Neural progenitor cell (in vitro differentiated cells): ENCODE results near the gene GAR1. TPM values are rescaled to one million over a fixed set of nuclear protein-coding genes. Genes with fewer than 3 reads are reported as not detected.

Source experiments
- DNase-seq: peaks from one replicate; pipeline ENCODE4 v3.0.0-alpha.2; 2016; ENCODE audit warnings: low spot score
- H2AFZ ChIP-seq: fragments of 200-600 bp; sonication (generic); replicated peaks from 2 replicates; pipeline ENCODE4 v1.6.1; 2016; ENCODE audit warnings: antibody characterized with exemption
- H3F3A ChIP-seq: fragments of 200-600 bp; sonication (generic); 2 replicates; pipeline ENCODE4 v1.6.1; 2016; ENCODE audit warnings: antibody characterized with exemption, low read depth
- H3K27ac ChIP-seq: fragments of 200-600 bp; sonication (generic); 2 replicates; pipeline ENCODE4 v1.5.1; 2016; ENCODE audit warnings: mild to moderate bottlenecking
- H3K27me3 ChIP-seq: fragments of 200-600 bp; sonication (generic); 2 replicates; pipeline ENCODE4 v1.6.1; 2016; ENCODE audit warnings: mild to moderate bottlenecking, moderate library complexity
- H3K36me3 ChIP-seq: fragments of 200-600 bp; sonication (generic); 2 replicates; pipeline ENCODE4 v1.5.1; 2016
- H3K4me1 ChIP-seq: fragments of 200-600 bp; sonication (generic); 2 replicates; pipeline ENCODE4 v1.6.1; 2016; ENCODE audit warnings: mixed run types
- H3K4me2 ChIP-seq: fragments of 200-600 bp; sonication (generic); 2 replicates; pipeline ENCODE4 v1.6.1; 2016
- H3K4me3 ChIP-seq: fragments of 200-600 bp; sonication (generic); 2 replicates; pipeline ENCODE4 v1.5.1; 2016
- H3K79me2 ChIP-seq: fragments of 200-600 bp; sonication (generic); 2 replicates; pipeline ENCODE4 v1.6.1; 2016; ENCODE audit warnings: low read depth
- H3K9ac ChIP-seq: fragments of 200-600 bp; sonication (generic); 2 replicates; pipeline ENCODE4 v1.6.1; 2016
- H3K9me3 ChIP-seq: fragments of 200-600 bp; sonication (generic); 2 replicates; pipeline ENCODE4 v1.5.1; 2016; ENCODE audit warnings: low read depth
- H4K20me1 ChIP-seq: fragments of 200-600 bp; sonication (generic); 2 replicates; pipeline ENCODE4 v1.6.1; 2016; ENCODE audit warnings: low read depth
- H3K27ac Mint-ChIP-seq: 3 replicates; pipeline ENCODE4 v1.8.0; 2021; ENCODE audit warnings: mixed read lengths
- H3K27me3 Mint-ChIP-seq: 2 replicates; pipeline ENCODE4 v1.8.0; 2022; ENCODE audit warnings: low read depth, mild to moderate bottlenecking, inconsistent platforms, moderate library complexity, mixed read lengths; ENCODE audit not compliant: insufficient read depth
- H3K36me3 Mint-ChIP-seq: 3 replicates; pipeline ENCODE4 v1.8.0; 2021; ENCODE audit warnings: mixed read lengths
- H3K4me1 Mint-ChIP-seq: 3 replicates; pipeline ENCODE4 v1.8.0; 2021; ENCODE audit warnings: mixed read lengths
- H3K4me3 Mint-ChIP-seq: 3 replicates; pipeline ENCODE4 v1.8.0; 2021; ENCODE audit warnings: mild to moderate bottlenecking, moderate library complexity, mixed read lengths
- H3K9me3 Mint-ChIP-seq: 3 replicates; pipeline ENCODE4 v1.8.0; 2020; ENCODE audit warnings: mixed read lengths
- CTCF ChIP-seq: fragments of 200-600 bp; sonication (generic); IDR thresholded peaks from 2 replicates; pipeline ENCODE4 v1.5.1; 2017; ENCODE audit warnings: antibody characterized with exemption, mild to moderate bottlenecking
- EZH2 ChIP-seq: fragments of 200-600 bp; sonication (generic); IDR thresholded peaks from 2 replicates; pipeline ENCODE4 v1.6.1; 2017; ENCODE audit warnings: antibody characterized with exemption, mild to moderate bottlenecking, moderate library complexity
- EZH2phosphoT487 ChIP-seq: fragments of 200-600 bp; sonication (generic); IDR thresholded peaks from 2 replicates; pipeline ENCODE4 v1.6.1; 2017; ENCODE audit warnings: antibody characterized with exemption
- total RNA-seq: library from RNA; depleted of rRNA; stranded (reverse); fragments of >200 nt; gene quantifications from 2 replicates; pipeline ENCODE4 v1.2.3, GENCODE V29; 2015; ENCODE audit warnings: low replicate concordance

Gene GAR1
- total RNA-seq, 1 donor from 2014 or later: 10.2 TPM

GRCh38 chr4:109846395-109847098, 31.0 kb downstream of the GAR1 start:
- no peaks in the 10 kb centered on the region for H3K36me3 ChIP-seq
- TF ChIP-seq CTCF (no peak), EZH2phosphoT487 (no peak), EZH2 (no peak)
- H3K27me3 ChIP-seq: no peaks in the 10 kb centered on the region
- H3K9me3 ChIP-seq: no peaks in the 10 kb centered on the region
- H3K9ac ChIP-seq: no peak overlapping the region
- H3K27ac Mint-ChIP-seq: no peak overlapping the region
- H4K20me1 ChIP-seq: no peaks in the 10 kb centered on the region
- DNase-seq: no peak
- no peaks in the 10 kb centered on the region for H3K27me3 Mint-ChIP-seq
- peaks cover 2% of the 10 kb centered on the region for H3F3A ChIP-seq
- peak overlapping the region; percentile 76 for H2AFZ ChIP-seq
- no peaks in the 10 kb centered on the region for H3K79me2 ChIP-seq
- peaks cover 27% of the 10 kb centered on the region for H3K4me1 ChIP-seq
- H3K4me3 ChIP-seq: no peak overlapping the region
- H3K4me3 Mint-ChIP-seq: no peak overlapping the region
- H3K4me1 Mint-ChIP-seq: peaks cover 18% of the 10 kb centered on the region
- H3K9me3 Mint-ChIP-seq: no peaks in the 10 kb centered on the region
- no peak overlapping the region for H3K27ac ChIP-seq
- H3K36me3 Mint-ChIP-seq: no peaks in the 10 kb centered on the region
- H3K4me2 ChIP-seq: no peak overlapping the region

- Histone ChIP-seq H3K79me2 (no peaks in the 10 kb centered on the region), H3K4me2 (peak within 1 kb of the TSS; percentile 4)
- H3K4me1 Mint-ChIP-seq: peaks cover 18% of the 10 kb centered on the region
These were observed 32.4 kb downstream of the GAR1 start, which contains the start of gene LRIT3 for GRCh38 chr4:109847896-109848442. TSS of gene LRIT3 (plus strand) at chr4:109848107. CDS start at chr4:109848202, 95 bp downstream.

DNA sequence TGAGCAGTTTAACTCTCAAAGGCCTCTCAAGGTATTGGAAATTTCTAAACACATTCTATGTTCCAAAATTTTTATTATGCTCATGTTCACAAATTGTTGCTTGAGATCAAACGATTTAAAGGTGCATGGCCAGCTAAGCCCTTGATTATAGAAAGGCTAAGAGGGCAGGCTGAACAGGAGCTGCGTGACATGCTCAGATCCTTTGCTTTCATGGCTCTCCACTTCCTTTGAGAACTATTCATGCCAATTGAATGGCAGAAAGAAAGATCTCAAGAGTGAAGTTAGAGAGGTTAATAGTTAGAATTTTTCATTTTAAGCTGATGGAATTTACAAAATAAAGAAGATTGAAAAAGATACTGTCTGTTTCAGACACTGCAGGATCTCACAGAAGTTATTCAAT, 32.9 kb downstream of the GAR1 start:
- Mint-ChIP-seq H3K36me3 (no peaks in the 10 kb centered on the region), H3K27ac (no peak overlapping the region), H3K4me3 (no peak overlapping the region), H3K9me3 (no peaks in the 10 kb centered on the region), H3K27me3 (no peaks in the 10 kb centered on the region), H3K4me1 (peaks cover 18% of the 10 kb centered on the region)
- no peak overlapping the region for H3K4me3 ChIP-seq
- peak overlapping the region; percentile 34 for H2AFZ ChIP-seq
- no peaks in the 10 kb centered on the region for H3K27me3 ChIP-seq
- no peaks in the 10 kb centered on the region for H3K79me2 ChIP-seq
- DNase-seq: peak; percentile 23
- H3K27ac ChIP-seq: no peak overlapping the region
- H4K20me1 ChIP-seq: no peaks in the 10 kb centered on the region
- no peaks in the 10 kb centered on the region for H3K9me3 ChIP-seq
- no peak for TF ChIP-seq EZH2phosphoT487
- no peak for TF ChIP-seq EZH2
- no peak for TF ChIP-seq CTCF
- H3K36me3 ChIP-seq: no peaks in the 10 kb centered on the region
- H3K4me2 ChIP-seq: peak overlapping the region; percentile 4
- H3F3A ChIP-seq: peaks cover 2% of the 10 kb centered on the region
- peaks cover 27% of the 10 kb centered on the region for H3K4me1 ChIP-seq
- H3K9ac ChIP-seq: no peak overlapping the region

More at GRCh38 chr4:109847896-109848442, 32.4 kb downstream of the GAR1 start, which contains the start of gene LRIT3:
- Histone ChIP-seq H3K9ac (no peak within 1 kb of the TSS), H3F3A (peaks cover 2% of the 10 kb centered on the region), H4K20me1 (no peaks in the 10 kb centered on the region), H2AFZ (peak within 1 kb of the TSS; percentile 34), H3K4me3 (no peak within 1 kb of the TSS), H3K27me3 (no peaks in the 10 kb centered on the region), H3K36me3 (no peaks in the 10 kb centered on the region), H3K27ac (no peak within 1 kb of the TSS), H3K4me1 (peaks cover 27% of the 10 kb centered on the region), H3K9me3 (no peaks in the 10 kb centered on the region)
- no peaks in the 10 kb centered on the region for H3K36me3 Mint-ChIP-seq
- TF ChIP-seq CTCF (no peak), EZH2 (no peak), EZH2phosphoT487 (no peak)
- H3K9me3 Mint-ChIP-seq: no peaks in the 10 kb centered on the region
- DNase-seq: peak; percentile 45
- H3K4me3 Mint-ChIP-seq: no peak within 1 kb of the TSS
- no peak within 1 kb of the TSS for H3K27ac Mint-ChIP-seq
- no peaks in the 10 kb centered on the region for H3K27me3 Mint-ChIP-seq
